H9 (cell line): ENCODE results near the gene SHC4. TPM values are rescaled to one million over a fixed set of nuclear protein-coding genes. Genes with fewer than 3 reads are reported as not detected.

ENCODE experiments used
- DNase-seq: peaks from one replicate; pipeline ENCODE4 v3.0.0-alpha.2; 2017
- H2AFZ ChIP-seq: one replicate; pipeline ENCODE4 v1.6.1; 2013; ENCODE audit warnings: mild to moderate bottlenecking, low read length, control low read depth, moderate library complexity
- H2AK5ac ChIP-seq: 2 replicates; pipeline ENCODE4 v1.6.1; 2013; ENCODE audit warnings: low read length, control low read depth, mixed read lengths; ENCODE audit not compliant: insufficient read length
- H2BK120ac ChIP-seq: one replicate; pipeline ENCODE4 v1.6.1; 2013; ENCODE audit warnings: low read depth, mild to moderate bottlenecking, low read length, control low read depth, inconsistent platforms; ENCODE audit not compliant: poor library complexity, severe bottlenecking
- H2BK12ac ChIP-seq: 2 replicates; pipeline ENCODE4 v1.6.1; 2013; ENCODE audit warnings: low read length, control low read depth, mixed read lengths, low read depth; ENCODE audit not compliant: insufficient read length
- H2BK15ac ChIP-seq: 2 replicates; pipeline ENCODE4 v1.6.1; 2013; ENCODE audit warnings: low read depth, low read length, control low read depth
- H2BK20ac ChIP-seq: one replicate; pipeline ENCODE4 v1.6.1; 2013; ENCODE audit warnings: low read depth, mild to moderate bottlenecking, low read length, control low read depth, inconsistent platforms; ENCODE audit not compliant: poor library complexity, severe bottlenecking
- H2BK5ac ChIP-seq: 2 replicates; pipeline ENCODE4 v1.6.1; 2013; ENCODE audit warnings: low read length, control low read depth, mixed read lengths; ENCODE audit not compliant: insufficient read length
- H3K14ac ChIP-seq: 2 replicates; pipeline ENCODE4 v1.6.1; 2013; ENCODE audit warnings: low read length, control low read depth; ENCODE audit not compliant: insufficient read depth
- H3K18ac ChIP-seq: 2 replicates; pipeline ENCODE4 v1.6.1; 2013; ENCODE audit warnings: low read depth, mild to moderate bottlenecking, mixed read lengths, low read length, control low read depth; ENCODE audit not compliant: insufficient read length
- H3K23ac ChIP-seq: 2 replicates; pipeline ENCODE4 v1.6.1; 2013; ENCODE audit warnings: low read length, control low read depth, mixed read lengths, low read depth; ENCODE audit not compliant: insufficient read length
- H3K23me2 ChIP-seq: 2 replicates; pipeline ENCODE4 v1.6.1; 2013; ENCODE audit warnings: low read depth, mild to moderate bottlenecking, mixed read lengths, low read length, control low read depth; ENCODE audit not compliant: insufficient read length, poor library complexity, severe bottlenecking
- H3K27ac ChIP-seq: 2 replicates; pipeline ENCODE4 v1.5.1; 2013; ENCODE audit warnings: low read length, control low read depth, mixed read lengths, low read depth; ENCODE audit not compliant: insufficient read length
- H3K27me3 ChIP-seq: 2 replicates; pipeline ENCODE4 v1.6.1; 2013; ENCODE audit warnings: low read length, control low read depth, inconsistent platforms; ENCODE audit not compliant: insufficient read depth
- H3K4ac ChIP-seq: 2 replicates; pipeline ENCODE4 v1.6.1; 2013; ENCODE audit warnings: low read depth, mild to moderate bottlenecking, control low read depth, inconsistent platforms, low read length, moderate library complexity
- H3K4me1 ChIP-seq: 2 replicates; pipeline ENCODE4 v1.6.1; 2013; ENCODE audit warnings: low read length, control low read depth, inconsistent platforms; ENCODE audit not compliant: insufficient read depth
- H3K4me2 ChIP-seq: 2 replicates; pipeline ENCODE4 v1.6.1; 2013; ENCODE audit warnings: low read length, control low read depth, mixed read lengths; ENCODE audit not compliant: insufficient read length, insufficient read depth
- H3K56ac ChIP-seq: 2 replicates; pipeline ENCODE4 v1.6.1; 2013; ENCODE audit warnings: low read depth, mild to moderate bottlenecking, mixed read lengths, low read length, control low read depth; ENCODE audit not compliant: insufficient read length
- H3K79me1 ChIP-seq: 2 replicates; pipeline ENCODE4 v1.6.1; 2013; ENCODE audit warnings: low read depth, mild to moderate bottlenecking, moderate library complexity, low read length, control low read depth, inconsistent platforms; ENCODE audit not compliant: insufficient read depth, poor library complexity, severe bottlenecking
- H3K79me2 ChIP-seq: 2 replicates; pipeline ENCODE4 v1.6.1; 2013; ENCODE audit warnings: low read length, control low read depth, inconsistent platforms; ENCODE audit not compliant: insufficient read depth
- H3K9ac ChIP-seq: 2 replicates; pipeline ENCODE4 v1.6.1; 2013; ENCODE audit warnings: low read length, control low read depth, mixed read lengths; ENCODE audit not compliant: insufficient read length; ENCODE audit errors: extremely low read depth
- H3K9me3 ChIP-seq: one replicate; pipeline ENCODE4 v1.6.1; 2013; ENCODE audit warnings: low read depth, low read length, inconsistent platforms; ENCODE audit not compliant: control insufficient read depth
- H3T11ph ChIP-seq: one replicate; pipeline ENCODE4 v1.6.1; 2013; ENCODE audit warnings: mild to moderate bottlenecking, low read length, control low read depth, inconsistent platforms
- H4K20me1 ChIP-seq: one replicate; pipeline ENCODE4 v1.6.1; 2013; ENCODE audit not compliant: control insufficient read depth, insufficient read length, insufficient read depth
- H4K5ac ChIP-seq: 2 replicates; pipeline ENCODE4 v1.6.1; 2013; ENCODE audit warnings: low read depth, mild to moderate bottlenecking, mixed read lengths, low read length, control low read depth; ENCODE audit not compliant: insufficient read length
- H4K8ac ChIP-seq: replicated peaks from 2 replicates; pipeline ENCODE4 v1.6.1; 2013; ENCODE audit warnings: low read length, control low read depth, mixed read lengths, low read depth; ENCODE audit not compliant: insufficient read length
- H4K91ac ChIP-seq: 2 replicates; pipeline ENCODE4 v1.6.1; 2013; ENCODE audit warnings: low read depth, mild to moderate bottlenecking, moderate library complexity, mixed read lengths, low read length, control low read depth; ENCODE audit not compliant: insufficient read length
- H3K27ac Mint-ChIP-seq, 3 experiments: 2 replicates in 2 of 3; 3 replicates in 1 of 3; pipeline ENCODE4 v1.8.0; 2020 to 2021; ENCODE audit warnings: mixed read lengths in 3 of 3, mild to moderate bottlenecking in 1 of 3, moderate library complexity in 1 of 3
- H3K27me3 Mint-ChIP-seq: 2 replicates; pipeline ENCODE4 v1.8.0; 2021; ENCODE audit warnings: low read depth, mild to moderate bottlenecking, moderate library complexity, mixed read lengths
- H3K36me3 Mint-ChIP-seq, 3 experiments: 2 replicates in 2 of 3; 3 replicates in 1 of 3; pipeline ENCODE4 v1.8.0; 2020 to 2021; ENCODE audit warnings: low read depth in 3 of 3, mixed read lengths in 3 of 3; ENCODE audit not compliant: insufficient read depth in 1 of 3
- H3K4me1 Mint-ChIP-seq, 2 experiments: 2 replicates each; pipeline ENCODE4 v1.8.0; 2020; ENCODE audit warnings: mixed read lengths in 2 of 2
- H3K4me3 Mint-ChIP-seq, 2 experiments: 2 replicates in 1 of 2; 3 replicates in 1 of 2; pipeline ENCODE4 v1.8.0; 2020 to 2021; ENCODE audit warnings: mild to moderate bottlenecking in 2 of 2, mixed read lengths in 2 of 2, moderate library complexity in 1 of 2
- H3K9me3 Mint-ChIP-seq, 2 experiments: 2 replicates in 1 of 2; 3 replicates in 1 of 2; pipeline ENCODE4 v1.8.0; 2020; ENCODE audit warnings: mild to moderate bottlenecking in 2 of 2, mixed read lengths in 2 of 2, moderate library complexity in 1 of 2
- CTCF ChIP-seq: fragments of 200-600 bp; sonication (generic); conservative IDR thresholded peaks from 3 replicates; pipeline ENCODE4 v1.8.0; 2021; ENCODE audit warnings: antibody characterized with exemption, mild to moderate bottlenecking
- WGBS: extraction: QIAGEN DNeasy Blood & Tissue Kit; methylation state at CpG from one replicate; pipeline ENCODE4 v1.1.7; 2013; ENCODE audit warnings: missing lambda C conversion rate, low lambda C conversion rate, mixed read lengths; ENCODE audit not compliant: insufficient read length; ENCODE audit errors: extremely low coverage; 5-methylcytosine and 5-hydroxymethylcytosine counted together
- total RNA-seq: library from RNA; stranded (reverse); gene quantifications from 2 replicates; pipeline ENCODE4 v1.2.1, GENCODE V29; 2021

SHC4 gene
- total RNA-seq, 1 experiment from 2014 or later = 0.26 TPM

- no peak overlapping the region for H3K27ac Mint-ChIP-seq
- H4K5ac ChIP-seq = no peak overlapping the region
These were observed 189.2 kb downstream of the SHC4 start for GRCh38 chr15:48774484-48774883.

More at GRCh38 chr15:48774484-48774883, 189.2 kb downstream of the SHC4 start:
- Mint-ChIP-seq H3K4me3 (no peak overlapping the region), H3K9me3 (no peaks in the 10 kb centered on the region), H3K27me3 (no peaks in the 10 kb centered on the region), H3K4me1 (no peaks in the 10 kb centered on the region), H3K36me3 (peaks cover 0 to 4% (median 3%) of the 10 kb centered on the region in 3 experiments; a peak in 3 of 7 replicates)
- H2AFZ ChIP-seq = no peak overlapping the region
- no peak overlapping the region for H3K14ac ChIP-seq
- H3K79me1 ChIP-seq = no peaks in the 10 kb centered on the region
- no peak overlapping the region for H4K8ac ChIP-seq
- no peak overlapping the region for H2BK120ac ChIP-seq
- no peak overlapping the region for H2BK12ac ChIP-seq
- no peak overlapping the region for H3K27ac ChIP-seq
- no peak overlapping the region for H3K4ac ChIP-seq
- no peak overlapping the region for H3K56ac ChIP-seq
- no peak overlapping the region for H4K91ac ChIP-seq
- no peaks in the 10 kb centered on the region for H3K79me2 ChIP-seq
- H3K23me2 ChIP-seq = no peaks in the 10 kb centered on the region
- no peak overlapping the region for H2BK20ac ChIP-seq
- H2BK15ac ChIP-seq = no peak overlapping the region
- no peak overlapping the region for H3K9ac ChIP-seq
- no peaks in the 10 kb centered on the region for H4K20me1 ChIP-seq
- H2AK5ac ChIP-seq = no peak overlapping the region
- no peaks in the 10 kb centered on the region for H3K4me1 ChIP-seq
- H3K9me3 ChIP-seq = no peaks in the 10 kb centered on the region
- H3K23ac ChIP-seq = no peak overlapping the region
- no peaks in the 10 kb centered on the region for H3K27me3 ChIP-seq
- H3K18ac ChIP-seq = no peak overlapping the region
- TF ChIP-seq CTCF = no peak
- no peak overlapping the region for H3T11ph ChIP-seq
- no peak overlapping the region for H2BK5ac ChIP-seq
- DNase-seq = no peak
- WGBS = no CpG with 5 or more reads among the region's 1 CpG
- H3K4me2 ChIP-seq = no peak overlapping the region

Other genes with a start within 250 kb of the SHC4 start
- 10.9 TPM in 2 replicates for gene CEP152, start 152.8 kb downstream of the SHC4 start, total RNA-seq
- gene EID1, start 85.8 kb downstream of the SHC4 start, total RNA-seq = 112 and 113 TPM in 2 replicates
- gene SECISBP2L, start 82.5 kb upstream of the SHC4 start, total RNA-seq = 23.6 and 24.7 TPM in 2 replicates
- gene COPS2, start 191.7 kb upstream of the SHC4 start, total RNA-seq = 88.3 and 89.5 TPM in 2 replicates
- gene GALK2, start 206.3 kb upstream of the SHC4 start, total RNA-seq = 12.4 and 13.7 TPM in 2 replicates